8988T (cell line): ENCODE results near the gene KIRREL3.

Experiments used
- DNase-seq: peaks from one replicate; pipeline ENCODE4 v3.0.0; 2011

The KIRREL3 gene

DNA sequence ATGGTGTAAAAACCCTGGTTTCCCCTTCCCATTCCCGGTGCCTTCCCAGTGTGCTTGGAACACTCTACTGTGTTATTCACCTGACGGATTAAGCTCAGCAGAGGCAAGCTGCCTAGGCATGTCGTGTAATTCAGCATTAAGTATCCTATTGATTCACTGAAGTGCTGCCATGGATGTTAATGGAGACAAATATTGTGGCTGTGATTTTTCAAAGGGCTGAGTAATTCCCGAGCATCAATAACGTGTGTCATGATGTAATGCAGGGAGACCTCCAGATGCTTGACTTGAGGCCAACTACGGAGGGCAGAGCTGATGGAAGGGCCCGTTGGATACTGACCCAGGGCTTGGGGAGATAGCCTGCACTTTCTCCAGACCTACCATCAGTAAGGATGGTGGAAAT, 376.1 kb downstream of the KIRREL3 start:
- no peak for DNase-seq

DNA sequence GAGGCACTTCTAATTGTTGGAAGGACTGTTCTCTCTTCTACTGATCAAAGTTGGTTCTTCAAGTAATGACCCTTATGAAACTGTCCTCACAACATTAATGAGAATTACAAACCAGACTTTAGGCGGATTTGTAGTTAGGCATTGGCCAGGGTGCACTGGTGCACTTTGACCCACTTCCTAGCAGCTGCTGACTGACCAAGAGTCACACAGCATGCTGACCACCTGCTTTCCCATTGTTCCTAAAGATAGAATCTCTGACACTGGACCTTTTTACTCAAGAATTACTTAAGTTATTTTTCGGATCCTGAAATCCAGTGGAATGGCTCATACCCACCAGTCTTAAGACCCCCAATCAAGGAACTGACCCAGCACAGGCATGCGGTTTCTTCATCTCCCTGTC, 381.1 kb downstream of the KIRREL3 start:
- DNase-seq = no peak

DNA sequence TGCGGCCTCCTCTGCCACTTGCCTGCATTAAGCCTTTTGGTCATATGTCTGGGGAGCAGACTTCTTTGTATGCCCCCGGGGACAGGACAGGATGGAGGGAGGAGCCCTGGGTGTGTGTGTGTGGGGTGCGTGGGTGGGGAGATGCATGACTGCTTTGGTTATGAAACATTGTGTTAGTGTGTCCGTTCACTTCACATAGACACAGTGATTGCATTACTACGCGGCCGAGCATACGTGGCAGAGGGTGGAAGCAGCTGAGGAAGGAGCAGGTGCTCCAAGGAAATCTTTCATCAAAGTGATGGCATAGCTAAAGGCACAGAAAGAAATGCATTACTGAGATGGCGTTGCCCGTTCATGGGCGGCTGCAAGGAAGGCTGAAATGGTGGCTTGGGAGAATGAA, 384.7 kb downstream of the KIRREL3 start:
- no peak for DNase-seq

DNA sequence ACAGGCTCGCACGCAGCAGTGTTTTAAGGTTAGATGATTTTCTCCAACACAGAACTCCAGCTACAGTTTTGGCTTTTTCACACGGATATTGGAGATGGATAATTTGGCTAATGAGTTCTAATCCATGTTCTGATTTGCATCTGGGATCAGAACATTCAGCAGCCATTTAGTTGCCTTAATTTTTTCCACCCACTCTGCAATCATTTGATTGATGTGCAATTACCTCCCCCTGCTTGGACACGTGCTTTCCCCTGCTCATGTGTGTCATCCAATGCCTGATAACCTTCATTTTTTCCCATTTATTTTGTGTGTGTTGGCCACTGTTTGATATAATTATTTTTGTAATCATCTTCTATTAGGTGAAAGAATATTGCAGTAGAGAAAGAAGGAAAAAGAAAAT, 387.3 kb downstream of the KIRREL3 start:
- no peak for DNase-seq

DNA sequence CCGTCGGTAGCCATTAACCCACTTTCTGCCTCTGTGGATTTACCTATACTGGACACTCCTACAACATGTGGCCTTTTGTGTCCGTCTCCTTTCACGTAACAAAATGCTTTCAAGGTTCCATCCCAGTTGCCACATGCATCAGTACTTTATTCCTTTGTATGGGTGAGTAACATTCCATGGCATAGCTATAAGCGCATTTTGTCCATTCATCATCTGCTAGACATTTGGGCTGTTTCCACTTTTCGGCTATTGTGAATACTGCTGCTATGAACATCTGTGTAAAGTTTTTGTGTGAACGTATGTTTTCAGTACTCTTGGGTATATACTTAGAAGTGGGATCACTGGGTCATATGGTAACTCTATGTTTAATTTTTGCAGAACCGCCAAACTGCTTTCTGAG, 387.9 kb downstream of the KIRREL3 start:
- DNase-seq = no peak

DNA sequence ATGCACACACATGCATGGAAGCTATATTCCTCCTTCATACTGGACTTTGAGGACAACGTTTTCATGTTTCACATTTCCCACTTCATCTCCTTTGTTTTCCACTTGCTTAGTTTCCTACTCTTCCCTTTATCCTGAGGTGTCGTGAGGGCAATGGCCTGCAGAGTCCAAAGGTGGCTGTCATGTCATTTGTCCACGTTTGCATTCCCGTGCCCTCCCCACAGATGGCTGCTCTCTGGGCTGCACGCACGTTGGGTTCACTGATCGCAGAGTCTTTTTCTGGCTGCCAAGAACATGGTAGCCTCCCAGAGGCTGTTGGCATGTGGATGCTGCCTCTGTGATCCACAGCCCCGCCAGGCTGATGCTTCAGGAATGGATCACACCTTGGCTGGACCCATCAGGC, 389.1 kb downstream of the KIRREL3 start:
- no peak for DNase-seq

DNA sequence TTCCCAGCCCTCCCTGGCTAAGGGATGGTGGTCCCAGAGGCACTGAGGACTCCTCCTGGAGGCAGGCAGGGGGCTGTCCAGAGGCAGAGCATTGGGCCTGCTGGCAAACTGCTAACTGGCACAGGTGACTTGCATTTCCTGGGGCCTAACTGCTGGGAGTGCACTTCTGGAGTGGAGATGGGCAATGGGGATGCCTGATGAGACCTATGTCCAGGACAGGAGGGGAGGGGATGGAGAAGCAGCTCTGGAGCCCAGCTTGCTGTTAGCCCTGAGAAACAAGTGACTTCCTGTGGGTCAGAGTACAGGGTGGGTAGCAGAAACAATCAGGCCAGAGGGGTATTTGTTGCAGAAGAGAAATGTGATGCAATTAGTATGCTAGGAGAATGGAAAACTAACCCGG, 391.9 kb downstream of the KIRREL3 start:
- no peak for DNase-seq

DNA sequence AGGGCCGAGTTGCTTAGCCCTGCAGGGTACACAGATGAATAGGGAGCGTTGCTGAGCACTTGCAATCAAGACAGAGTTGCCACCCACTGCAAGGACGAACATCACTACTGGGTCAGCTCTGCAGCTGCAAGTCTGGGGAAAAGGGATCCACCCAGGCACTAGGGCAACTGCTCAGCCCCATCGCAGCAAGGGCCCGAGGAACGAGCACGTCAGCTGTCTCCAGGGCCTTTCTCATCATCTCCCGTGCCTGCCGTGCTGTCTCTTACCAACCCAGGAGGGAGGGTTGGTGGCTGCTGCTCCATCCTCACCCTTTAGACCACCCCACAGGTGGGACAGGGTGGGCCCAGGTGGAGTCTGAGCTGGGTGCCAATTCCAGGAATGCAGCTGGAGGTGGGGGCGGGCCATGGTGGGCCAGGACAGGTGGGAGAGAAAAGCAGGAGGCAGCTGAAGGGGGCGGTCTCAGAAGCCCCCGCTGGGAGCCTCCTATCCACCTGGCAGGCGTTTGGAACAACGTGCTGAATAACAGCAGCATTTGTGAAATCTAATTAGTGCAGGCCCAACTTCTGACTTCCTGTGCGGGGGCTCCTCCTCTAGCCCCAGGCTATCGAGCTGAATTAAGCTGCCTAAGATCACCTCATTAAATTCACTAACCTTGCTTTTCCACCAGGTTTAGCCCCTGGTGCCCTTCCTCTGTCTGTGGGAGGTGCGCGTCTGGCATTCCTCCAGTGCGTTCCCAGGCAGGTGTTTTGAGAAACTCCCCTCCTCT, 392.6 kb downstream of the KIRREL3 start:
- DNase-seq = no peak

DNA sequence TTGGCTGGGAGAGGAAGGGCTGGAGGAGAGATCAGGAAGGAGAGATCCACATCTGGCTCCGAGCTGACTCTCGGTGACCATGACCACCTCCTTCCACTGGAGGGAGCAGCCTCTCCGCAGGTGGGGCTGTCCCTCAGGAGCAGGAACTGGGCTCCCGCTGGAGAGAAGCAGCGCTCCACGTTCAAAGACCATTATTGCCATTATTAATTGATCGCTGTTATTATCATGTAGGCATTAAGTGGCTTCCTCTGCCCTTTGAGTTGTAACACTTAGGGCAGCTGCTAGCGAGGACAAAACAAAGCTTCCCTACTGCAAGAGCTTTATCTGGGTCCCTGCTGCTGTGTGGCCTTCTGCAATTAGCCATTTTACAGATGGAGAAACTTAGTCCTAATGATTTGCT, 393.2 kb downstream of the KIRREL3 start:
- DNase-seq = peak; percentile 71

DNA sequence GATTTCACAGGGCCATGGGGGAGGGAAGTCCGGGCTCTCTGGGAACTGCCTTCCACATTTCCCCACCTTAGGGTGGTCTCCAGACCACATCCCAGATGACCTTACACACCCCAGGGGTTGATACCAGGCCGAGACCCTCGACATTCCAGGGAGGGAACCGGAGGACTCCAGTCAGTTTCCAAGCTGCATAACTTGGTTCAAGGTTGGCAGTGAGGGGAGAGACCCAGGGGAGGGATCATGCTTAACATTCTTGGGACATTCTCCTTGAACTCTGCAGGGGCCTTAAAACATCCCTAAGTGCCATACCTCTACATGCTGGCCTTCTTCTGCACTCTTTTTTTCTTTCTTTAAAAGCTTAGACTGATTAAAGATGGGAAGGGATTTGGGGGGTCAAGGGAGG, 394.1 kb downstream of the KIRREL3 start:
- DNase-seq = no peak

DNA sequence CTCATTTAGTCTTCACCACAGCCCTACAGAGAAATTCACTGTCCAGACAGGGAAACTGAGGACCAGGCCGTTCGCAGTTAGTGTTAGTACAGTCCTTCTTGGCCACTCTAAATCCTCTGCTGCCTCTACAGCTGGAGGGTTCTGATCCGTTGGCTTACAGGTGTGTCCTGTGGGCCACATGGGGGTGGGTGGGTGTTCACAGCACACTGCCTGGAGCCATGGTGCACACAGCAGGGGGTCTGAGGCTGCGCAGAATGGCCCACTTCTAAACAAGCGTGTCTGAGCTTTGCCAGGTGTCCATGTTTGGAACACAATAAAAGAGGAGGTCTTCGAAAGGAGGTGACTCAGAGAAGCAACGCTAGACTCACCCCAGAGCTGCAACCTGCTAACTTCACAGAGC, 396.1 kb downstream of the KIRREL3 start:
- DNase-seq = no peak

DNA sequence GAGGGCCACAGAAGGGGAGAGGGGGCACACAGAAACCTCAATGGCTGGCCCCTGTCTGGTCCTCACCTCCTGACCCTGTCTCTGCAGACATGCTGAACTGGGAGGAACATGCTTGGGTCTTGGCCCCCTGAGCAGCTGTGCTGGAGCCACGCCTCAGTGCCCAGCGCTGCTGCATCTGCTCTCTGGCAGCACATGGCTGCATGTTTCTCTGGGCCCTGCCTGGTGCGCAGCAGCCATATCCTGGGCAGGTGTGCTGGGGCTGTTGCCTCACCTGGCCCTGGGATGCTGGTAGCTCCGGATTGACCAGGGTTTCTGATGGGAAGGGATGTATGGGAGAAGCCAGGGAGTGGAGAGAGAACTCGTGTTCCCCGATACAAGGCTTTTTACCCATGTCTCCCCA, 397.1 kb downstream of the KIRREL3 start:
- no peak for DNase-seq

DNA sequence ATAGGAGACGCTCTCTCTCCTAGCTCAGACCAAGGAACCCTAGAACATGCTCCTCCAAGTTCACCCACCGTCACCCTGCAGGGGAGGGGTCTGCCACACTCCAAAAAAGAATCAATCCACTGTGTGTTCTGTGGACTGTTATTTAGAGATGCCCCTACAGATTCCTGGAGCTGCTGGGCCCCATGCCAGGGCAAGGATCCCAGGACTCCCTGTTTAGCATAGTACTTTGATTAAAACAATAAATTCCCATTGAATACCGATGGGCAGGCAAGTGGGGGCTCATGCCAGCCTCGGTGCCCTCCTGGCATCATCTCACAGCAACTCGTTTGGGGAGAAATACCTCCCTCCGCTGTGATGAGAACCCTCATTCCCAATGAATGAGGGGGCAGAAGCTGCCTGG, 397.6 kb downstream of the KIRREL3 start:
- no peak for DNase-seq

DNA sequence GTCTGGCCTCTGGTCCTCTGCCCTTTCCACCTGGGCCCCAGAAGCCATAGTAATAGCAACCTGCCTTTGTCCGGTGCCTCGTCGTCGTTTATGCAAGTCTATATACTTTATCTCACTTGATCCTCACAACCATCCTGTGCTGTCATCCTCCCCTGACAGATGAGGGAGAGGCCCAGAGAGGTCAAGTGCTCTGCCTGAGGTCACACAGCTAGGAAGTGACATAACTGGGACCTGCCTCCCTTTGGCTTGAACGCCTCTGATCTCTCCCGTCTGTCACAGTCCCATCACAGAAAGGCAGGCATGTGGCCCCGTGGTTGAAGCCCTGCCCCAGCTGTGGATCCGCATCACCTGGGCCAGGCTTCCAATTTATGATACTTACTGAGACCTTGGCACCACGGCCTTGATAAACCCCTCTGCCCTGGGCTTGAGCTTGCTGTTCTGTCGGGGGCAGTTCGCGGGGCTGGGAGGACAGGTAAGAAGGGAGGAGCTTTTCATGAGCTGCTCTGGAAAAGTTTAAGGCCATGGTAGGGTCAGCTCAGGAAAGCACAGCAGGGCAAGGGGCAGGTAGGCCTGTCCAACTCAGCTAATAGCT, 398.1 kb downstream of the KIRREL3 start:
- DNase-seq = no peak

DNA sequence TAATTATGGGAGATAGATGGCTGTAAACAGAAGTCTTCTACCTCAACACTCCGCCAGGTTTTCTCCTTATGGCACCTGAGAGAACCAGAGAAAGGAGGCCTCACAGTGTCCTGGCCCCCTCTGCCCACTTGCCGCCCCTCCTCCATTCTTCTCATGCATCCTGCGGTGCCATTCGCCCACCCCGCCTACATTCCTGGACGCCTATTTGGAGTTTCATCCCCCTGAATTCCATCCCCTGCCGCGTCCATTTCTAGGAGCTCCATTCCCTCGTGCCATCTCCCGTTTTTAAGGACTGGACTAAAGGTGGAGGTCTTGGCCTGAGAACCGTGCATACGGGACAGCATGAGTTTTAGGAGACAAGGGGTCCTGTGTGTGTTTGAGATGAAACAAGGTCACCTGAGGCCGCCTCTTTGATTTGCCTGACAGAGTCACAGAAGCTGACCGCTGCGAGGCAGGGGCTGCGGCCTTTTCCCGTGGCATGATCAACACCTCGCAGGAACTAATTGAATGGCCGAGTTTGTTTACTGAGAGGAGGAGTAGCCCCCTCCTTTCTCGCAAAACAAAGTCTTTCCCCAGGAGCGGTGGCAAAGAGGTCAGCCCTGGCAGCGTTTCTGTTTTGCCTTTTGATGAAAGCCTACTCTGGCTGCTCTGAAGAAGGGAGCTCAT, 398.9 kb downstream of the KIRREL3 start:
- no peak for DNase-seq

DNA sequence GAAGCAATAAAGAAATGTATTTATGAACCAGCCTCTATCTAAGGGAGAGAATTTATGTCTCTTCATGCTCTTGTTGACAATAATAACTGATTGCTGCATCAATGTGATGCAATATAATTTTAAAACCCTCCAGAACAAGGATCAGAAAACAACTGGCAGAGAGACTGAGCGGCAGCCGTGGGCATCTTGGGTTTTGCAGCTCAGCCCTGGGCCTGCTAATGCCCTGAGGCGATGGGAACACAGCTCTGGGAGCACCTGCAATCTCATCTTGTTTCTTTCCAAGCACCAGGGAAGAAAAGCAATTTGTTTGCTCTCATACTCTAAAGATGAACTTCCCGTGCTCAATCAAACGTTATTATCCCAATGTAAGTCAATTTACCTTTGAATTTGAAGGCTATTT, 399.4 kb downstream of the KIRREL3 start:
- no peak for DNase-seq

DNA sequence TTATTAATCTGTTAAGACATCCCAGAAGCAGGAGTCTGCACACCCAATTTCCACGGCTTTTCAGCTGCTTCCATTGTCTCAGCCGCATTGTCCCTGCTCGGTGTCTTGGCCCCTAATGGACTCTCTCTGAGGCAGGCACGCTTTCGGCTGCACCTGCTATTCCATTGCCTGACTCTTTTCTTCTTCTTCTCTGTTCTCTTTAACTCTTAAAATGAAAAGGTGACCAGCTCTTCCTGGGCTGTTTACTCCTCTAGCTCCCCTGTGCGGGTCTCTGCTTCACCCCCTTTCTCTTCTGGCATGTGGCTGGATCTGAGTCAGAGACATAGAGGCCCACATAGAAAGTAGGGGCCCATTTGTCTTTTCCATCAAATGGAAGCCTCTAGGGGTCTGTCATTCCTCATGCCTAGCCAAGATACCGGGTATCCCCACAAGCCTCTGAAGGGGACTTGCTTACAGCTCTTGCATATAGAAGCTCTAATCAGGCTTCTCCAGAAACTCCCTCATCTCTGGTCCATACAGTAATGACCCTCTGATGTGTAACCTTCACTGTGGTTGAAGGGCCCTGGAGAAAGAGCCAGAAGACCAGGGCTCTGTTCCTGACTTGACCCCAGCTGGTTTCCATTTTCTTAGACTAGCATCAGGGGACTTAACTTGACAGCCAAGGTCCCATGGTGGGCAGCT, 401.2 kb downstream of the KIRREL3 start:
- DNase-seq = no peak

DNA sequence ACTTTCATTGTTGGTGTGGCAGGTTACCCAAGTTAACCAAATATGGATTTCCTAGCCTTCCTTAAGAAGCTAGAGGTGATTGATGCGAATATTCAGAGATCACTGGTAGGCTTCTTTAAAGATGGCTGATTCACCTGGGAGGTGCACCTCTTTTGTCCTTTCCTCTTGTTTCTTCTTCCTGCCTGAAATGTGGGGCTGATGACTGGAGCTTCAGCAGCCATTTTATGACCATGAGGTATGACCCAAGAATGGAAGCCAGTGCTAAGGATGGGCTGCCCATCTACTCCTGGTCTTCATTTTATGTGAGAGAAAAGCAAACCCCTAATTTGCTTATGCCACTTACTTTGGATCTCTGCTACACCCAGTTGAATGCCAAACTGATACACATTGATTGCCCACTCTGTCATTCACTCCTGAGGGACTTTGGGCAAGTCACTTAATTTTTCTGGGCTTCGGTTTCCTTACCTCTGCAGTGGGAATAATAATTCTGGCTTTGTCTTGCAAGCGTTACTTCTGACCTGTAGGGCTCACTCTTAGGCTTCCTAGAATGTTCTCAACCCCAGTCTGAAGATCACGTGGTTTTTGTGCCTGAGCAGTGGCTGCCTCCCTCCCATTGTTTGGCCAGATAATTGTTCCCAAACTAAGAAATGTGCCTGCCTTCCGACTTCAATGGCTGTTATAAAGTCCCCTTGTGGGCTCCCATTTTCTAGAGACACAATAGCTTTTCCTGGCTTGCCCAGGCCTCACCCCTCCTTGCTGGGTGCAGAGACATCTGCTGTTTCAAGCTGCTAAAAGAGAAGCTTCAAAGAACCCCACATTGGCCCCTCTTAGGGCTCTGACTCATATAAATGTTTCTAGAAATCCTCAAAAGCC, 402.0 kb downstream of the KIRREL3 start:
- no peak for DNase-seq

DNA sequence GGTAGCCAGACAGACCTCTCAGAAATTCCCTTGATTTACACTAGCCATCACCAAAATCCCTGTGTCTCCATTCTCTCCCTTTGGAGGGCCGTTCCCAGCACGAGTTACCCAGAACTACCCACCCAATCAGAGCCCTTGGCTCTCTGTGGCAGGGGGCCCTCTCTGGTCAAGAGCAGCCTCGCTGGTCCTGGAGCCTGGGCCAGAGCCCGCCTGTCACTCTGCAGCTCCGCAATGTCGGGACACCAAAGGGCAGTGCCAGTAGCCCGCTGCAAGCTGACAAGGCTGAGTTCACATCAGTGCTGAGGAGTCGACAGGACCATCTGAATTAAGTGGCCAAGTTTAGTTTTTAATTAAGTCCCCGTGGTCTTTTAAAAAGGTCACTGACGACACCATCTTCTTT, 403.5 kb downstream of the KIRREL3 start:
- no peak for DNase-seq

DNA sequence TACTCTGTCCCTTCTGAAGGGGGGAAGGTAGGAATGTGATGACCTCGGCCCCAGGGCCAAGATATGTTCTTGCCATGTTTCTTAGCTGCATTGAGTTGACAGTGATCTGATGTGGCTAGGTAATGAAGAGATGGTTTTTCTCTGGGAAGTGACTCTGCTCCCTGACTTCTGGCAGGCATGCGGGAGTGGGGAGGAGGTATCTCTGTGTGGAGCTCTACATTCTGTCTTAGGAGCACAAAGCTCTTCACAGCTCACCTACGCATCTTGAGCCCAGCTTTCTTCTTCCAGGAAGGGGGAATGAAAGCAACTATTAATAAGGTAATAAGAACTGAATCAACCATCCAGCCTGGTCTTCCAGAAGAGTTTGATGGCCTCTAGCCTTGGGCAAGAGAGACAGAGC, 404.1 kb downstream of the KIRREL3 start:
- DNase-seq = no peak

DNA sequence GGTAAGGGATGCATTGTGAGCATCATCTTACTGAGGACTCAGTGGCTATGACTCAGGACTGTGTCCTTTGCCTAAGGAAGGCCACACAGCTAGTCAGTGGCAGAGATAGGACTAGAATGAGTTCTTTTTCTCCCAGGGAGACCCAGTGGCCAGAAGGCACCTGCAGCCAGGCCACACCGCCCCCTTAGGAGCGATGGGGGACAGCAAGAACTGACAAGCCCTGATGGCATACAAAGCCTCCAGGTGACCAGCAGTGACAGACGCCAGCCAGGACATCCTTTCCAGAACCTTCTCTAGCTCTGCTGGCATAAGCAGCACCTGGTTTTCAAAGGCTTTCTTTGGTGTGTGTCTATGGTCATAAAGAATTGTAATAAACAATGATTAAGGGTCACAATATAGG, 405.0 kb downstream of the KIRREL3 start:
- DNase-seq = no peak

DNA sequence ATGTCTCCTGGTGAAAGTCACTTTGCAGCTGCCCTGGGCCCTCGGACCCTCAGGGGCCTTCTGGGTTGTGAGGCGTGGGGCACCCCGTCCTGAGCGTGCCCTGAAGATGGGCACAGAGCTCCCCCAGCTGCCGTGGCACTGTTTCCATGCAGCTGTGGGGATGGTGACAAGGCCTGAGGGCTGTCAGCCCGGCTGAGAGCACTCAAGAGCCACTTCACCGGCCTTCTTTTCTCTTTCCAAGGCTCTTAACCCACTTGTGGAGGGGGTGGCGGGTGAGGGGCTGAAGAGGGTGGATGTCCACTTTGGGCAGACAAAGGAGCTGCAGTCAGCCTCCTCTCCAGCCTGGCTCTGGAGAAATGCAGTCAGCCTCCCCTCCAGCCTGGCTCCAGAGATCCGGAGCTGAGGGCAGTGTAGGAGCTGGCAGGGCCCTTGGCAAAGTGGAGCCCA, 405.6 kb downstream of the KIRREL3 start:
- no peak for DNase-seq
